ENCODE measurements around the gene NFATC3. TPM values are rescaled to one million over a fixed set of nuclear protein-coding genes. Genes with fewer than 3 reads are reported as not detected.

Gene NFATC3
- total and polyA plus RNA-seq, 2 donors from 2014 or later, result 15.0 to 37.7 TPM

GRCh38 chr16:68231384-68232136 lies 146.4 kb downstream of the NFATC3 start:
- TF ChIP-seq CTCF (IDR thresholded peaks at IDR 0.05; ENCODE audit: borderline replicate concordance, extremely low read depth, insufficient read depth), result no peak
- Histone ChIP-seq H3K36me3 (ENCODE audit: control insufficient read depth in 2 of 3, insufficient read depth in 3 of 3, low read length in 3 of 3) (peaks cover 0 to 31% (median 19%) of the 10 kb centered on the region in 3 donors), H3K4me3 (ENCODE audit: low read length in 3 of 3) (no peak overlapping the region), H3K9me3 (ENCODE audit: control insufficient read depth in 2 of 3, insufficient read depth in 1 of 3, low read length in 3 of 3) (no peaks in the 10 kb centered on the region), H3K27ac (ENCODE audit: low read depth in 2 of 2, low read length in 2 of 2) (no peak overlapping the region), H3K27me3 (ENCODE audit: control insufficient read depth, insufficient read depth, low read length) (peaks cover 1% of the 10 kb centered on the region), H3K9ac (ENCODE audit: low read length in 3 of 3) (no peak overlapping the region), H3K4me1 (ENCODE audit: control insufficient read depth in 2 of 3, insufficient read depth in 2 of 3, low read depth in 1 of 3, low read length in 3 of 3) (peaks cover 6 to 26% (median 23%) of the 10 kb centered on the region in 3 donors)
- intact Hi-C loops (cut with DNase I), result no loop called here
- no peak for FAIRE-seq
- peak in 1 of 5 donors; percentile 69 for DNase-seq

GRCh38 chr16:68232335-68232734 lies 147.2 kb downstream of the NFATC3 start:
- FAIRE-seq (no peak), DNase-seq (peak in 1 of 5 donors; percentile 72)
- H3K9ac ChIP-seq (ENCODE audit: low read length in 3 of 3), result no peak overlapping the region
- peaks cover 3% of the 10 kb centered on the region for H3K27me3 ChIP-seq (ENCODE audit: control insufficient read depth, insufficient read depth, low read length)
- H3K9me3 ChIP-seq (ENCODE audit: control insufficient read depth in 2 of 3, insufficient read depth in 1 of 3, low read length in 3 of 3), result no peaks in the 10 kb centered on the region
- peaks cover 0 to 31% (median 18%) of the 10 kb centered on the region in 3 donors for H3K36me3 ChIP-seq (ENCODE audit: control insufficient read depth in 2 of 3, insufficient read depth in 3 of 3, low read length in 3 of 3)
- no peak overlapping the region for H3K4me3 ChIP-seq (ENCODE audit: low read length in 3 of 3)
- no peak for TF ChIP-seq CTCF (IDR thresholded peaks at IDR 0.05; ENCODE audit: borderline replicate concordance, extremely low read depth, insufficient read depth)
- peaks cover 6 to 25% (median 23%) of the 10 kb centered on the region in 3 donors for H3K4me1 ChIP-seq (ENCODE audit: control insufficient read depth in 2 of 3, insufficient read depth in 2 of 3, low read depth in 1 of 3, low read length in 3 of 3)
- no peak overlapping the region for H3K27ac ChIP-seq (ENCODE audit: low read depth in 2 of 2, low read length in 2 of 2)
- intact Hi-C loops (cut with DNase I), result no loop called here

- no peak for FAIRE-seq
Measured at GRCh38 chr16:68233085-68233834, 148.1 kb downstream of the NFATC3 start.

More at GRCh38 chr16:68233085-68233834, 148.1 kb downstream of the NFATC3 start:
- Histone ChIP-seq H3K36me3 (ENCODE audit: control insufficient read depth in 2 of 3, insufficient read depth in 3 of 3, low read length in 3 of 3) (peaks cover 0 to 31% (median 18%) of the 10 kb centered on the region in 3 donors), H3K4me1 (ENCODE audit: control insufficient read depth in 2 of 3, insufficient read depth in 2 of 3, low read depth in 1 of 3, low read length in 3 of 3) (peaks cover 6 to 23% (median 21%) of the 10 kb centered on the region in 3 donors), H3K9me3 (ENCODE audit: control insufficient read depth in 2 of 3, insufficient read depth in 1 of 3, low read length in 3 of 3) (no peaks in the 10 kb centered on the region), H3K4me3 (ENCODE audit: low read length in 3 of 3) (no peak overlapping the region), H3K9ac (ENCODE audit: low read length in 3 of 3) (peak overlapping the region in 1 of 3 donors; percentile 15), H3K27me3 (ENCODE audit: control insufficient read depth, insufficient read depth, low read length) (peaks cover 3% of the 10 kb centered on the region), H3K27ac (ENCODE audit: low read depth in 2 of 2, low read length in 2 of 2) (peak overlapping the region in 1 of 2 donors; percentile 70)
- no peak for DNase-seq
- intact Hi-C loops (cut with DNase I), result no loop called here
- no peak for TF ChIP-seq CTCF (IDR thresholded peaks at IDR 0.05; ENCODE audit: borderline replicate concordance, extremely low read depth, insufficient read depth)

Measured in kidney (tissue), 14 donors.